GM12892 (cell line): ENCODE measurements around the gene ZSWIM6. TPM values are rescaled to one million over a fixed set of nuclear protein-coding genes. Genes with fewer than 3 reads are reported as not detected.

Experiments
- DNase-seq: peaks from one replicate; pipeline ENCODE4 v3.0.0; 2011; ENCODE audit not compliant: insufficient read length
- FAIRE-seq: peaks from 2 replicates; lab custom pipeline; 2011; peaks lifted over from hg19 to GRCh38; lab: Jason Lieb, UNC
- POLR2A ChIP-seq: IDR thresholded peaks from 2 replicates; pipeline ENCODE4 v1.6.1; 2011; ENCODE audit warnings: low read depth, low read length, control low read depth
- POLR2AphosphoS5 ChIP-seq: IDR thresholded peaks from 2 replicates; pipeline ENCODE4 v1.6.1; 2011; ENCODE audit warnings: low read depth, low read length, control low read depth
- TAF1 ChIP-seq: IDR thresholded peaks from 2 replicates; pipeline ENCODE4 v1.6.1; 2011; ENCODE audit warnings: low read depth, mild to moderate bottlenecking, control low read depth, low read length, borderline replicate concordance
- polyA plus RNA-seq: library from polyadenylated mRNA; unstranded; fragments of >200 nt; gene quantifications from one replicate; pipeline ENCODE4 v1.2.1, GENCODE V29; 2012; ENCODE audit warnings: missing spikeins, inconsistent platforms; ENCODE audit not compliant: missing spikeins

The ZSWIM6 gene
- 1.4 TPM for polyA plus RNA-seq

DNA sequence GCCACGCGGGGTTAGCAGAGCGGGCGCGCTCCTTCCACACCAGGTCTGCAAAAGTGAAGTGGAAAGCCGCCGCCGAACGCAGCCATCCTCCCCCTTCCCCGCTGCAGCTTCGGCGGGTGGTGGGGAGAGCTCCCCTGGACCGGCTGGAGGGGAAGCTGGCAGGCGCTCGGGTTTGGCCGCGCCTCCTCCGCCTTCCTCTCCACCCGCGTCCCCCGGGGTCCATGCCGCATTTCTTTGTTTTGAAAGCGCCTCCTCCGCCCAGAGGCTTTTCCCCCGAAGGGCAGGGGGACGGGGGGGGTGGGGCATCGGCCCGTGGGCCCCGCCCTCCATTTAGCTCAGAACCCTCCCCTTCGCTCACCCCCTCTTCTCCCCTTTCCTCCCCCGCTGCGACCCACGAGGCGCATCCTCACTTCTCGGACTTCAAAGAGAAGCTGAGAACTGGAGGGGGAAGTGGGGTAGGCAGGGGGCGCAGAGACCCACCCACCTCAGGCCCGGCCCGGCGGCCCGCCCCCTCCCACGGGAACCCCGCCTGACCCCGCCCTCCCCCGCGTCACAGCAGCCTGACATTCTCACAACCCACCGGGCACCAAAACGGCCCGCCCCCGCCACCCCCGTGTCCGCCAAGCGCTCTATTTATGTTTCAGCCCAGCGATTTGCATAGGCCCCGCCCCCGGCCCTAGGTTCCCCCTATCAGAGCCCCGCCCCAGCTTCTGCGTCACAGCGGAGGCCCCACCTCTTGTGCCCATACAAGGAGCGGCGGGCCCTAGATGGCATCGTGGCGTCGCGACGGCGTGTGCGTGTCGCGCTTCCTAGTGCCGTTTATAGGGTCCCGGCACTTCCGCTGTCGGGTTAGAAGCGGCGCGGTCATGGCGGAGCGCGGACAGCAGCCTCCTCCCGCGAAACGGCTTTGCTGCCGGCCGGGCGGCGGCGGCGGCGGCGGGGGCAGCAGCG, at the start of gene ZSWIM6:
TSS of gene ZSWIM6 (plus strand) at position 852 of the 951 bp plus-strand sequence. CDS start at position 867, 15 bp downstream.
- FAIRE-seq, result peak; percentile 81
- DNase-seq, result peak; percentile 81
- TF ChIP-seq POLR2AphosphoS5 (peak; percentile 92), TAF1 (peak; percentile 100), POLR2A (peak; percentile 95)

DNA sequence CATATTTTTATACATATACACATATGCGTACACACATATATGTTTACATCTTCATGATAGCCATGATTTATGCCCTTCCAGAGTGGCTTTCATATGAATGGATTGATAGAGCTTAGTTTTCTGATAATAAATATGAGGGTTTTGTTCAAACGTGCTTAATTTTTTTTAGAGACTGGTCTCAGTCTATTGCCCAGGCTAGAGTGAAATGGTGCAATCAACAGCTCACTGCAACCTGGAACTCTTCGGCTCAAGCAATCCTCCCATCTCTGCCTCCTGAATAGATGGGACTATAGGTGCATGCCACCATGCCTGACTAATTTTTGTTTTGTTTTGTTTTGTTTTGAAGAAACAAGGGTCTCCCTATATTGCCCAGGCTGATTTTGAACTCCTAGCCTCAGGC, 48.6 kb upstream of the ZSWIM6 start:
- DNase-seq (no peak), FAIRE-seq (no peak)
- TF ChIP-seq POLR2A (no peak), TAF1 (no peak), POLR2AphosphoS5 (no peak)

DNA sequence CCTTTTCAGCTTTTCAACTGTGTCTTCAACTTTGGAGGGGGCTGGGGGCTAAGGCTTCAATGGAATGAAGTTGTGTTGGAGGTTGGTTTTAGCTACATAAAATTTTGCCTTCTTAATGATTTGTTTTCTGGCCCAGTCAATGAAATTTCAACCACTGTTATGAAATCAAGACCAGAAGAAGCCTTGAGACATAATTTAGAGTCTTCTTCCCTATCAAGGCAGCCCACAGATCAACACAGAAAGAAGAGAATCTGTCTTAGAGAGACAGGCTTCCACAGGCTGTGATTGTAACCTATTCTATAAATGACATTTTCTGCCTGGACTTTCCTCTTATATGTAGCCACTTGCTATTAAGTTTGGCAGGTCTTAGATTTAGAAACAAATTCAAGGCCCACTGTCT, 46.5 kb upstream of the ZSWIM6 start:
- no peak for FAIRE-seq
- DNase-seq, result no peak
- TF ChIP-seq POLR2AphosphoS5 (no peak), TAF1 (no peak), POLR2A (no peak)

DNA sequence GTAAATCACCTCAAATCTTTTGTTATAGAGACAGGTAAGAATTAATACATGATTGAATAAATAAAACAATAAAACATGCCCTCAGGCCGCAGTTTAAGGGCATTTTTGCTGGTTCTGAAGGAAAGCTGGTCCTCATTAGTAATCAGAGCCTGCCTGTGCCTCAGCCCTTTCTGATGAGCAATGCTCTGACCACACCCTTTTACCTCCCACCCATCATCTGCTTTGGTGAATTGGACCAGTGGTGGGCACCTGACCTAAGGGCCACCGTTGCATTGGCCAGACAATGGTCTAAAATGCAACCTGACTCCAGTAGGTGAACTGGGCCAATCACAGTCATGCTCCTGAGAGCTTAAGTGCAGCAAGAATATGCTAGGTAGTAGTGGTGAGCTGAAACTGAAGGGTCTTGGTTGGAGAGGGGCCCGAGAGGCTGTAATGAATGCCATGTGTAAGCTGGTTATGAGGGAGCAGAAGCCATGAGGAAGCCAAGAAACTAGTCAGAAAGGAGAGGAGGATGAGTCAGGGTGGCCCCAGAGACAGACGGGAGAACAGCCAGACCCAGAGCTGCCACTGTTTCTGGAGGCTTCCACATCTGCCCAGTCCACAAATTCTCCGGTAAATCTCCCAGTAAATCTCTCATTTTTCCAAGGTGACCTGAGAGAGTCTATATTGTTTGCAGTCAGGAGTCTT, 45.5 kb upstream of the ZSWIM6 start:
- TF ChIP-seq TAF1, result no peak
- FAIRE-seq, result no peak
- no peak for DNase-seq

DNA sequence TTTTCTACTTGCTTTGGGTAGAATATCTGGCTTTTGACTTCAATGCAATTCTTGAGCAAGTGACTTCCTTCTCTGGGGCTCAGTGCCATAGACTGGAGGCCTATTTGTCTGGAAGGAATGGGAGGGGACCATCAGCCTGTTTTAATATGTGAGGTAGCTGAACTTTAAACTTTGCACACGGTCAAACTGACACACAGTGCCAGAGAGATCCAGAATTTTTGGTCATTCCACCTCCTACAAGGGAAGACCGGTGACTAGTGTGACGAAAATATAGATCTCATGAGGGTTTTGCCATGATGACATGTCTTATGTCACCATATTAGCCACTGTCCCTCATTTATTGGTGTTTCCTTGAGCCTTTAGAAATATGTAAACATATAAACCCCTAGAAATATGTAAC, 44.6 kb upstream of the ZSWIM6 start:
- no peak for DNase-seq
- no peak for FAIRE-seq
- TF ChIP-seq POLR2A (no peak), TAF1 (no peak), POLR2AphosphoS5 (no peak)

DNA sequence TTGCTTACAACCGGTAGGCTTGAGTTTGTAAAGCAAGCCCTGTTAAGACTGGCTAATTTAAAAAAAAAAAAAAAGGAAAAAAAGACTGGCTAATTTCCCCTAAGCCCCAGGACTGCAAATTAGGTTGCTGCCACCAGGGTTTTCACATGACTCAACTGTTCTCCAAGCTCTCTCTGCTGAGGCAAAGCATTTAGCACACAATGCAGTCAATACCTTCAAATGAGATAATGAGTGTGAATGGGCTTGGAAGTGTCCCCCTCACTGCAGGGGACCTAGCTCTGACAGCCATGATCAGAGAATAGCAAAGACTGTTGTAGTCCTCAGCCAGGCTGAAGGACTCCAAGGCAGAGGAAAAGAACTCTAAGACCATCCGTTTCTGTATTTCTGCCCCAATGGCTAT, 42.8 kb upstream of the ZSWIM6 start:
- FAIRE-seq, result no peak
- TF ChIP-seq POLR2AphosphoS5, result no peak
- no peak for TF ChIP-seq POLR2A
- no peak for TF ChIP-seq TAF1
- DNase-seq, result no peak

DNA sequence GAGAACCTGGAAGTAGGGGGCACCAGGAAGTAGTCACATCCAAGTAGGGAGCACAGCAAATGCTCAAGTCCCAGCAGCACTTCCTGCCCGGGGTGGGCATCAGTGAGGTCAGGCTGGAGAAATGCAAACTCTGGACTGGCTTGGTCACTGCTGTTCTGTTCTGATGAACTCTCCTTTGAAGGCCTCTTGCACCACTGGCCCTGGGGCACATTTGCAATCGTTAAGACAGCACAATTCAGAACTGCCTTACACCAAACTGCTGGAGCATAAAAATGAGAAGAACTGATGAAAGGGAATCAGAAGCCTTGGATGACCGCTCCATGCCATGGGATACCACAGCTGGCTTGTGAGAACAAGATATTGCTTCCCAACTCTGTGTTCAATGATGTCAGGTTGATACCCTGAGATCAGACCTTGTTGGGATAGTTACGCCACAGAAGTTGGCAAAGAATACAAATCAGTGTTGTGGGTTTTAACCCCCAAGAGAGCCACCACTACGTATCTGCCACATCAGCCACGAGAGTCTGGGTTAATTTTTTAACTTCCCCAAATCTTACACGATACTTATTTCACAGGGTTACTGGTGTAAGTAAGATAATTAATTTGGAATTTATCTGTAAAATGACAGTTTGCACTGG, 42.3 kb upstream of the ZSWIM6 start:
- FAIRE-seq, result no peak
- TF ChIP-seq TAF1 (no peak), POLR2AphosphoS5 (no peak)
- no peak for DNase-seq

DNA sequence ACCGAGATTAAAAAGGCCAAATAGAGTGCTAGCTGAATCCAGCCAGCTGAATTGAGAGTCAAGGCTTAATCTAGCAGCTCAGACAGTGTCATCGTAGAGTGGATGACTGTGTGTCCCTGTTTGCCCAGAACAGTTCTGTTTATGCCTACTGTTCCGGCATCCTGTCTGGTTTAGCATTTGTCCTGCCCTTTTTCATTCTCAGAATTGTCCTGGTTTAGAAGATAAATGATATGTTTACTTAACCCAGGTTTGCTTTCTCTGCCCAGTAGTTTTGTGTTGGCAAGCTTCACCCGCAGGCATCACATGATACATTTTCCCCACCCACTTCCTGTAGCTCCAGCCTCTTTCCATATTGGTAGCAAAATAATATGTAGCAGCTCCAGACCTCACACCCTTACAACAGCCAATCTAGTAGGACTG, 41.3 kb upstream of the ZSWIM6 start:
- FAIRE-seq (no peak), DNase-seq (no peak)
- no peak for TF ChIP-seq POLR2AphosphoS5
- TF ChIP-seq TAF1, result no peak
- TF ChIP-seq POLR2A, result no peak

DNA sequence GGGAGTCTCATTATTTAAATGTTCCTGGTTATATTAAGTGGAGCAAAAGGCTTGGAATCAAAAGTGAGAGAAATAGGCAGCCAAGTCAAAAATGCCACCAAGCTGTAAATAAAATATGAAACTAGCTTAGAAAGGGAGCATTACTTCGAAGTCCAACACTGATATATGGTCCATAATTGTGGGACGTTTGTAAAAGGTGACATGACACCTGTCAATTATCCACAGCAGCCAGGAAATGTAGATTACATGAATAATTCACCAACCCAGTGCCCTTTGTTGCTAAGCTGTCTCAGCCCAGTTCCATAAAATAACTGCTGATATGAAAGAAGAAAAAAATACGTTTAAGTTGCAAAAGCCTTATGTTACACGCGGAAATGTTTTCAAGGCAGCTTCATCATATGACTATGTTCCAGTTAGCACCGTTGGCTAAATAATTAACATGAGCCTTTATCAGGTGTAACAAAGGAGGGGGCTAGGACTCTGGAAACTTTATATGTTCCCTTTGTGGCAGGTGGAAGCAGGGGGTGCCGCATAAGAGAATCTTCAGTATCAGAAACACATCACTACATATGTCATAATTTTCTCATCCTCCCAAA, 39.9 kb upstream of the ZSWIM6 start:
- DNase-seq (no peak), FAIRE-seq (no peak)
- TF ChIP-seq POLR2A (no peak), POLR2AphosphoS5 (no peak)

DNA sequence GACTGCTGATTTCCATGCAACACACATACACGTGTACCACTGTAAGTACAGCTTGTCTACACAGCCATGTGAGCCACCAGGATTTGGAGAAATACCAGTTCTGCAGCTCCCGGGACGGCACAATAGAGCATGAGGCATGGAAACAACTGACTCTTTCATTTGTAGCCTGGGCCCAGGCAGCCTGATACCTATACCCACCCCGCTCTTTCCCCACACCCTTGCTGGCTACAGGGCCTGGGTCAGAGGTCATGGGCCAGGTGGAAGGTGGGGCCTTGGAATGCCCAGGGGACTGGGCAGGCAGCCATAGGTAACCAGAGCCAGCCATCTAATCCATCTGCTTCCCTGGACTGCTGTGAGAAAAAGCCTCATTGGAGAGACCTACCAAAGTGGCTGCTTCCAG, 39.0 kb upstream of the ZSWIM6 start:
- no peak for DNase-seq
- no peak for TF ChIP-seq TAF1
- TF ChIP-seq POLR2A, result no peak
- TF ChIP-seq POLR2AphosphoS5, result no peak
- FAIRE-seq, result no peak

DNA sequence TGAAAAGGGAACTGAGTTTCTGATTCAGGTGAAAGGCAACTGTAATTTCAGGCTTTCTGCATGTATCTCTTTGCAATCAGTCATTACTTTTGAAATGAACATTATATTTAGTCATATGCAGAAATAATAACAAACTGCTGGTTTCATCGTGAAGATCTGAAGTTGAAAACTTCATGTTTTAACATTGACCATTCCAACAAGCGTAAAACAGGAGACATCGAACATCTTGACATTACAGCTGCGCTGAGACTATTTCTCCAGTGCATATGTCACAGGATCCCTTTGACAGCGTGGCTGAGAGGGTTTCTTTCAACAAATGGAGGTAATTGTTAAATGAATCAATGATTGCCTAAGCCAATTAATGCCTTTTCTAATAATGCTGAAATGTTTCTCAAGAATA, 38.2 kb upstream of the ZSWIM6 start:
- no peak for TF ChIP-seq TAF1
- TF ChIP-seq POLR2AphosphoS5, result no peak
- no peak for TF ChIP-seq POLR2A
- DNase-seq, result no peak
- no peak for FAIRE-seq
